Hepatocyte (in vitro differentiated cells): ENCODE measurements around the gene CLCN1. TPM values are rescaled to one million over a fixed set of nuclear protein-coding genes. Genes with fewer than 3 reads are reported as not detected.
"Not testable (repeated sequence)": the region's sequence is repeated elsewhere in the genome, so short reads cannot be mapped to it uniquely, and the experiment has no call there.

Experiments used
- DNase-seq: peaks from one replicate; pipeline ENCODE4 v3.0.0-alpha.2; 2016; ENCODE audit warnings: low spot score
- H2AFZ ChIP-seq: fragments of 200-600 bp; sonication (generic); 2 replicates; pipeline ENCODE4 v1.6.0; 2016; ENCODE audit warnings: antibody characterized with exemption, mild to moderate bottlenecking
- H3K27ac ChIP-seq: fragments of 200-600 bp; sonication (generic); 2 replicates; pipeline ENCODE4 v1.5.1; 2016; ENCODE audit warnings: mild to moderate bottlenecking
- H3K27me3 ChIP-seq: fragments of 200-600 bp; sonication (generic); 2 replicates; pipeline ENCODE4 v1.6.1; 2016
- H3K36me3 ChIP-seq: fragments of 200-600 bp; sonication (generic); replicated peaks from 2 replicates; pipeline ENCODE4 v1.5.1; 2016; ENCODE audit warnings: low read depth; ENCODE audit not compliant: insufficient read depth
- H3K4me1 ChIP-seq: fragments of 200-600 bp; sonication (generic); 2 replicates; pipeline ENCODE4 v1.5.1; 2016; ENCODE audit warnings: mild to moderate bottlenecking, moderate library complexity; ENCODE audit not compliant: insufficient read depth
- H3K4me2 ChIP-seq: fragments of 200-600 bp; sonication (generic); 2 replicates; pipeline ENCODE4 v1.6.0; 2016
- H3K4me3 ChIP-seq: fragments of 200-600 bp; sonication (generic); 2 replicates; pipeline ENCODE4 v1.5.1; 2016; ENCODE audit warnings: mild to moderate bottlenecking
- H3K79me2 ChIP-seq: fragments of 200-600 bp; sonication (generic); 2 replicates; pipeline ENCODE4 v1.6.0; 2017; ENCODE audit warnings: mild to moderate bottlenecking
- H3K9me2 ChIP-seq: fragments of 200-600 bp; sonication (generic); replicated peaks from 2 replicates; pipeline ENCODE4 v1.6.0; 2017; ENCODE audit warnings: mild to moderate bottlenecking; ENCODE audit not compliant: insufficient read depth
- H3K9me3 ChIP-seq: fragments of 200-600 bp; sonication (generic); 2 replicates; pipeline ENCODE4 v1.5.1; 2016; ENCODE audit warnings: low read depth, mild to moderate bottlenecking
- H4K20me1 ChIP-seq: fragments of 200-600 bp; sonication (generic); 2 replicates; pipeline ENCODE4 v1.6.0; 2016; ENCODE audit warnings: mild to moderate bottlenecking; ENCODE audit not compliant: insufficient read depth, poor library complexity, severe bottlenecking
- CTCF ChIP-seq: fragments of 200-600 bp; sonication (generic); IDR thresholded peaks from 2 replicates; pipeline ENCODE4 v1.5.1; 2016; ENCODE audit warnings: antibody characterized with exemption, mild to moderate bottlenecking; ENCODE audit not compliant: poor library complexity
- EZH2 ChIP-seq: fragments of 200-600 bp; sonication (generic); IDR thresholded peaks from 2 replicates; pipeline ENCODE4 v1.6.1; 2016; ENCODE audit warnings: antibody characterized with exemption, mild to moderate bottlenecking, borderline replicate concordance
- EZH2phosphoT487 ChIP-seq: fragments of 200-600 bp; sonication (generic); IDR thresholded peaks from one replicate; pipeline ENCODE4 v1.6.1; 2018; ENCODE audit warnings: antibody characterized with exemption, mild to moderate bottlenecking, low read depth, moderate library complexity; ENCODE audit not compliant: unreplicated experiment, severe bottlenecking
- WGBS: methylation state at CpG from one replicate; pipeline ENCODE4 v1.1.6; 2016; ENCODE audit warnings: low lambda C conversion rate; ENCODE audit errors: missing lambda C conversion rate; 5-methylcytosine and 5-hydroxymethylcytosine counted together
- polyA plus RNA-seq: library from polyadenylated mRNA; unstranded; fragments of >200 nt; fragmentation: Nextera tagmentation; extraction: Ambion mirVana; gene quantifications from 2 replicates; pipeline ENCODE4 v1.2.1, GENCODE V29; 2016
- total RNA-seq: library from RNA; depleted of rRNA; stranded (reverse); fragments of >200 nt; gene quantifications from 2 replicates; pipeline ENCODE4 v1.2.3, GENCODE V29; 2014

Gene CLCN1
- total and polyA plus RNA-seq, 2 experiments from 2014 or later: 0.07 TPM; not detected in 1

- H3K4me2 ChIP-seq: peak overlapping the region; percentile 88
- H3K27me3 ChIP-seq: no peaks in the 10 kb centered on the region
- peaks cover 23% of the 10 kb centered on the region for H3K4me1 ChIP-seq
- peak overlapping the region; percentile 87 for H3K27ac ChIP-seq
- no peaks in the 10 kb centered on the region for H3K9me3 ChIP-seq
- H3K4me3 ChIP-seq: peak overlapping the region; percentile 90
- H3K36me3 ChIP-seq: no peaks in the 10 kb centered on the region
- no peaks in the 10 kb centered on the region for H3K9me2 ChIP-seq
- H4K20me1 ChIP-seq: peaks cover 8% of the 10 kb centered on the region
- peak overlapping the region; percentile 76 for H2AFZ ChIP-seq
- no peak for DNase-seq
- H3K79me2 ChIP-seq: peaks cover 46% of the 10 kb centered on the region
- TF ChIP-seq EZH2 (no peak), CTCF (no peak), EZH2phosphoT487 (no peak)
- 2% methylated on average over 11 of the region's 11 CpGs for WGBS
These were observed 27.1 kb upstream of the CLCN1 start for GRCh38 chr7:143288836-143289235.

GRCh38 chr7:143289421-143289820 is 26.5 kb upstream of the CLCN1 start:
- H3K9me2 ChIP-seq: no peaks in the 10 kb centered on the region
- peak overlapping the region; percentile 90 for H3K4me3 ChIP-seq
- H4K20me1 ChIP-seq: peaks cover 8% of the 10 kb centered on the region
- peak overlapping the region; percentile 88 for H3K4me2 ChIP-seq
- TF ChIP-seq EZH2 (no peak), CTCF (no peak), EZH2phosphoT487 (no peak)
- no peaks in the 10 kb centered on the region for H3K36me3 ChIP-seq
- 48% methylated on average over 6 of the region's 6 CpGs for WGBS
- no peaks in the 10 kb centered on the region for H3K27me3 ChIP-seq
- peak overlapping the region; percentile 76 for H2AFZ ChIP-seq
- peaks cover 19% of the 10 kb centered on the region for H3K4me1 ChIP-seq
- H3K27ac ChIP-seq: peak overlapping the region; percentile 87
- no peaks in the 10 kb centered on the region for H3K9me3 ChIP-seq
- H3K79me2 ChIP-seq: peaks cover 50% of the 10 kb centered on the region
- no peak for DNase-seq

DNA sequence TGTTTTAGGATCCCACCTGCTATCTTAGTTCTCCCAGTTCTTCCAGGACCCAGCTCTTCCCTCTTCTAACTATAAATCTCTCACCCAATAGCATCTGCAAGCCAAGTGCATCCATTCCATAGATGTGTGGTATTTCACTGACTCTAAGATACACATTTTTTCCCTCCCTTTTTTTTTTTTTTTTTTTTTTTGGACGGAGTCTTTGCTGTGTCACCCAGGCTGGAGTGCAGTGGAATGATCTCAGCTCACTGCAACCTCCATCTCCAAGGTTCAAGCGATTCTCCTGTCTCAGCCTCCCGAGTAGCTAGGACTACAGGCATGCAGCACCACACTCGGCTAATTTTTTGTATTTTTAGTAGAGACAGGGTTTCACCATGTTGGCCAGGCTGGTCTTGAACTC is 26.0 kb upstream of the CLCN1 start:
- not testable (repeated sequence) for H4K20me1 ChIP-seq, H2AFZ ChIP-seq, DNase-seq, H3K9me3 ChIP-seq, H3K9me2 ChIP-seq, H3K27me3 ChIP-seq, H3K36me3 ChIP-seq
- Histone ChIP-seq H3K4me1 (peaks cover 19% of the 10 kb centered on the region), H3K79me2 (peaks cover 54% of the 10 kb centered on the region), H3K27ac (peak overlapping the region; percentile 87), H3K4me2 (peak overlapping the region; percentile 88), H3K4me3 (peak overlapping the region; percentile 90)
- WGBS: 89% methylated on average over 4 of the region's 4 CpGs

GRCh38 chr7:143290293-143290692 is 25.6 kb upstream of the CLCN1 start:
- Histone ChIP-seq H3K36me3 (no peaks in the 10 kb centered on the region), H3K4me1 (peaks cover 19% of the 10 kb centered on the region)
- TF ChIP-seq CTCF: no peak
- TF ChIP-seq EZH2: no peak
- TF ChIP-seq EZH2phosphoT487: no peak

More at GRCh38 chr7:143290293-143290692, 25.6 kb upstream of the CLCN1 start:
- peaks cover 8% of the 10 kb centered on the region for H4K20me1 ChIP-seq
- no peaks in the 10 kb centered on the region for H3K9me3 ChIP-seq
- H3K4me3 ChIP-seq: no peak overlapping the region
- no peak for DNase-seq
- no peaks in the 10 kb centered on the region for H3K9me2 ChIP-seq
- 86% methylated on average over 4 of the region's 4 CpGs for WGBS
- H3K27ac ChIP-seq: no peak overlapping the region
- H3K27me3 ChIP-seq: no peaks in the 10 kb centered on the region
- H3K4me2 ChIP-seq: peak overlapping the region; percentile 88
- H3K79me2 ChIP-seq: peaks cover 54% of the 10 kb centered on the region
- H2AFZ ChIP-seq: no peak overlapping the region
